HG02588 (cell line): ENCODE results near the gene FRAT2.
"Not testable (repeated sequence)": the region's sequence is repeated elsewhere in the genome, so short reads cannot be mapped to it uniquely, and the experiment has no call there.

ENCODE experiments used
- ATAC-seq: cut with Tn5 transposase; IDR thresholded peaks from one replicate; pipeline ENCODE4 v1.9.1; 2021; ENCODE audit warnings: mild to moderate bottlenecking, moderate library complexity; ENCODE audit not compliant: unreplicated experiment

Gene FRAT2

DNA sequence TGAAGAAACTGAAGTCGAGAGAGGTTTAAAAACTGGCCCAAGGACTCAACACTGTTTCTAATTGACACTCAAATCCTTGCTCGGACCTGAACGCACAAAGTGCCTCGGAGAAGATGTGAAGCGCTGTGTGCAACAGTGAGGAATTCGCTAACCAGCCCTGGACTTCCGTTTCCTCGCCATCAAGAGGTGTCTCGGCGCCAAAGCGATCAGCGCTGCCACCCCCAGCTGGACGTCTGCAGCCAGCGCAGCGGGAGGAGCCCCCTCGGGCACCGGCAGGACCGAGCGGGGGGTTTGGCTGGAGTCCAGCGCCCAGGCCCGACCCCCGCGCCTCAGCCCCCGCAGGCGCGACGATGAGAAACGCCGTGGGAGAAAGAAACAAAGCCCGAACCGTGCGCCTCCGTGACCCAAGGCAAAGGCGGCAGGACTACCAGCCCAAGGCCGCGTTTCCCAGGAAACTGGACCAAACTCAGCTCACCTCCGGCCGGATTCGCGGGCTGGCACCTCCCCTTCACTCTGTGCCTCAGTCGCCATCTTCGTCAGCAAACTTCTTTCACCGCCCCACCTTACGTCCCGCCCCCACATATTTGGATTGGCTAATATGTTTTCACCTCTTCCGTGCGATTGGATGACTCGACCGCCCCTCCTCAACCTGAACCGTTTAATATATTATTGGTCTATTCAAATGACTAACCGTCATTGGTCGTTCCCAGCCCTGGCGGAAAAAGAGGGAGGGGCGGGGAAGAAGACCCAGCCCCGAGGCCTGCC, 42.2 kb downstream of the FRAT2 start, which contains the start of gene ARHGAP19:
Gene ARHGAP19 (minus strand): TSS at position 541 of the 765 bp plus-strand sequence. CDS start 10 bp downstream, at position 531.
- peak; percentile 92 for ATAC-seq

DNA sequence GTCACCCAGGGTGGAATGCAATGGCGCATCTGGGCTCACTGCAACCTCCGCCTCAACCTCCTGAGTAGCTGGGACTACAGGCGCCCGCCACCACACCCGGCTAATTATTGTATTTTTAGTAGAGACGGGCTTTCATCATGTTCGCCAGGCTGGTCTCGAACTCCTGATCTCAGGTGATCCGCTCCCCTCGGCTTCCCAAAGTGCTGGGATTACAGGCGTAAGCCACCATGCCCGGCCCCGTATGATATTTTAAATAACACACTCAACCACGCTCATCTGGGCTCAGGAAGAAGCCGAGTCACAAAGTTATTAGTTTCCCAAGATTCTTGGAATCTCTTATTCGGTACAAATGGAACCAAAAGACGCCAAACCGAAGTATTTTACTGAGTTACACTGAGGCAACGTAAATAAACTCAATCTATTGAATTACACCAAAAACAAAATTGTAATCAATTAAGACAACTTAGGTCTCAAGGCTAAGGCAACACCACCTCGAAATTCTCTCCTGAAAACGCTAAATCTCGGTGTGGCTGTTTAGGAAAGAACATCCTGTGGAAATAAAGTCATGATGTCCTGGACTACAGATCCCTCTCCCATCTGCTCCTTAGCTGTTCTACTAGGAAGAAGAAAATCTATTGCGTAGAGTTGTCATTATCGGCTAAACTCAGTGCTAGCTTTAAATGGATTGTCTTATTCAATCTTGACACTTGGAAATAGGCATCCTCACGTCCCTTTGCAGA, 43.0 kb downstream of the FRAT2 start:
- no peak for ATAC-seq

- not testable (repeated sequence) for ATAC-seq
Observed at GRCh38 chr10:97290576-97291356, 43.8 kb downstream of the FRAT2 start.

GRCh38 chr10:97290076-97290475, 44.5 kb downstream of the FRAT2 start:
- not testable (repeated sequence) for ATAC-seq
